Stimulated activated CD8-positive, alpha-beta memory T cell treated with anti-CD3 and anti-CD28 coated beads, Interleukin-15, amount 100 ng/mL, for 48 hours (primary cell): ENCODE measurements around the gene TF.

ENCODE experiments used
- DNase-seq, 2 donors: peaks; one replicate each; pipeline ENCODE4 v3.0.0-alpha.2; 2020; ENCODE audit warnings: low read depth in 2 of 2

The TF gene

GRCh38 chr3:133812872-133813271, 66.7 kb downstream of the TF start:
- no peak for DNase-seq

DNA sequence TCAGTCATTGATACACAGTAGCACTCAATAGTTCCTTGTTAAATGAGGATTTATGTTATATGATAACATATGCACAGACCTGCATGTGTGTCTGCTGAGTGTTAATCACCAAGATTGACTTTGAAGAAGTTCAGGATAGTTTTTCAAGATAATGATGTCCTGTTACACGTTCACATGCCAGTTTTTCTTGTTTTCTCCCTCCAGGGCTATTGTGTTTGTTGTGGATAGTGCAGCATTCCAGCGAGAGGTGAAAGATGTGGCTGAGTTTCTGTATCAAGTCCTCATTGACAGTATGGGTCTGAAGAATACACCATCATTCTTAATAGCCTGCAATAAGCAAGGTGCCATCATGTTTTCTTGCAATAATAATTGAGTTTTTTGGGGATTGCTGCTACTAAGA, 69.2 kb downstream of the TF start:
- no peak for DNase-seq

DNA sequence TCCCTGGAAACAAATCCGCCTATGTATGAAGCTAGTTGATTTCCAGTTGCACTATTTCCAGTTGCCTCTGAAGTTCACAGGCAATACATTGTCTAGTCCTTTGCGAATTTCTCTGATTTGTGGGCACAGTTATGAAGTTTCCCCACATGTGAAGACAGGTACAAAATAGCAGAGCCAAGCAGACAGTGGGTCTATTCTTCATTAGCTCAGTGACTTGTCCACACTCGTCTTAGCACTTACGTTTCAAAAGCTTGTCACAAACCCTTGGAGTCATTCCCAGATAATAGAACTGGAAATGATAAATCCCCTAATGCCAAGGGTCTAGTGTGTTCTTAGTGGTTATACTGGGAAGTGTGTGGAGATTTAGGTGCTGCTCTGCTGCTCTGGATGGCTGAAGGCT, 73.9 kb downstream of the TF start:
- no peak for DNase-seq

- no peak for DNase-seq
These were observed 74.9 kb downstream of the TF start for GRCh38 chr3:133820889-133821675.

DNA sequence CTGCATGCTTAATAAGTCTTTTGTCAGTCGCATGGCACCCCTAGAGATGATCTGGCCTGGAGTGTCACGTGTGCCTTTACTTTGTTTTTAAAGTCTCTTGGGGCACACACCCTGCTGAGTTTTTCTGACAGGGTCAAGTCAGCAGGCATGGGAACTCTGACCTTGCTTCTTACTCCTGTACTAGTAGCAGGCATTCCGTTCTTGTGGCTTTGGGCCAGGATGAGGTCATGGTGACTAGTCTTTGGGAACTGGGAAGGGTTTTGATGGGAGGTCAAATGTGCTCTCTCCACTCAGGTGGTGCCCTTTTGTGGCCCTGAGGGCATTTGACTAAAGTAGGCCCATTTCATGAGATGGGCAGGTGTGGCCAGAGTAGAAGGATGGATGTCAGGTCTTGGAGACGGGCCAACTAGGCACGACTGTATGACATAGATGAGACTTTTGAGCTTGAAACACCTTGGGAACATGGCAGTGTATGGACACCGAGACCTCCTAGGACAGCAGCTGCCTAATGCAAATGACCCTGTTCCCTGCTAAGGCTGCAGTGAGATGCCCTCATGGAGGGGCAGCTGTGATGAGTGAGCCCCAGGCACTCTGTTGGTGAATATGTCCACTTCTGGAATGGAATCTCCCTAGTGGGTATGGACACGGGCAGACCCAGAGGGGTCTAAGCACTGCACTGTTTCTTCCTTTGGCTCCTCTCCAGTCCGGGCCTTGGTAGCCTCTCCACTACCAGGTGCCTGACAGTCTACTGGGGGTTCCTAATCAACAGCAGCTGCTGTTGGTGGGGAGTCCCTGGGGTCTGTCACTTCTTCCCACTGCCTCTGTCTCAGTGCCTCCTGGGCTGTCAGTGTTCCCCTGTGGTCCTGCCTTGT, 75.8 kb downstream of the TF start:
- no peak for DNase-seq

DNA sequence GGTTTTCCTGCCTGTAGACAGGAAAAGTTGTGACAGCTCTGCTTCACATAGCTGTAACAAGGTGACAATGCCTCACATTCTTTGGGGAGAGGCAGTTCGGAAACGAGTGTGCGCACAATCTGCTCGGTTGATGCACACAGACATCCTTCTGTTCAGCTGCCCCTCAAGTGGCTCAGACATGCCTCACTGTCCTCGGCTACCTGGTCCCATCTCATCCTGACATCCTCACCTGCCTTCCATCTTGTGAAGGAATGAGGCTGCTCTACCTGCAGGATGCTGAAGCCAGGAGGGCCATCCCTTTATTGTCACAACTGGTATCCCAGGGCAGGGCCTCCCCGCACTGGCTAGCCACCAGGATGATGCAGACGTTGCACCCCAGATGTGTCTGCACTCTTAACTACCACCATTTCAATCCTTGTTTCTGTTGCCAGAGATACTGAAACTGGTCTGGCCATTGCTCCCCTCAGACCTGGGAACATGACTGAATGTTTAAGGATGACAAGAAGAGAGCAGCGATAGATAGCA, 78.8 kb downstream of the TF start:
- no peak for DNase-seq

GRCh38 chr3:133825969-133826727, 80.0 kb downstream of the TF start:
- no peak for DNase-seq

GRCh38 chr3:133827136-133827535, 80.9 kb downstream of the TF start:
- DNase-seq = no peak

GRCh38 chr3:133827684-133828083, 81.5 kb downstream of the TF start:
- DNase-seq = no peak

DNA sequence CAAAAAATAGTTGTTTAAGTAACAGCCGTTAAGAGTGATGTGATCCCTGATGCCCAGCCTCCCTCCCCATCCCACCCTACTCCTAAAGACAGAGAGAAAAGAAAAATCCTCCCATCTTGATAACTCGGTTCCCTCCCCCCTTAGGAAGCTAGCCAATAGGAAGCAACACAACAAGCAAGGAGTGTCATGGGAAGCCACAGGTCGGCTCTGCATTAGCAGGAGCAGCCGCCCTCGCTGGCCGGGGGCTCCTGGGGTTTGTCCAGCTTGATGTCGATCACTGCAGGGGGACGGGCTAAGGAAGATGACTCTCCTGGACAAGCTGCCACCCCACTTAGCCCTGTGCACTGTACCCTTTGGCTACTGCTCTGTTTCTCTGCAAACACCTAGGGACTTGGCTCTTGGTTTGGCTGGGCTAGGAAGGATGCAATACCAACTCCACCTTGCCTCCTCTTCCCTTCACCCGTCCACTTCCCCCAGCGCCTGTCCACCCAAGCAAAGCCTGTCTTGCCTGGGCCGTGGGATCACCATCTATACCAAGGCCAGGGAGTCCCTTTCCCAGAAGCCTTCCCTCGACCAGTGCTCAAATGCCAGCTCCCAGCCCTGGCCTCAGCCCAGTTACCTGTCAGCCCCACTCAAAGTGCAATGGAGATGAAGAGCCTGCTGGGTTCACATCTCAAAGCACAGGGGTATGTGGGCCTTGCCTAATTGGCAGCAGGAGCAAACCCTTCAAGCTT, 82.5 kb downstream of the TF start:
- DNase-seq = no peak

GRCh38 chr3:133829310-133829707, 83.1 kb downstream of the TF start:
- no peak for DNase-seq

GRCh38 chr3:133830071-133830470, 83.9 kb downstream of the TF start:
- DNase-seq = no peak

DNA sequence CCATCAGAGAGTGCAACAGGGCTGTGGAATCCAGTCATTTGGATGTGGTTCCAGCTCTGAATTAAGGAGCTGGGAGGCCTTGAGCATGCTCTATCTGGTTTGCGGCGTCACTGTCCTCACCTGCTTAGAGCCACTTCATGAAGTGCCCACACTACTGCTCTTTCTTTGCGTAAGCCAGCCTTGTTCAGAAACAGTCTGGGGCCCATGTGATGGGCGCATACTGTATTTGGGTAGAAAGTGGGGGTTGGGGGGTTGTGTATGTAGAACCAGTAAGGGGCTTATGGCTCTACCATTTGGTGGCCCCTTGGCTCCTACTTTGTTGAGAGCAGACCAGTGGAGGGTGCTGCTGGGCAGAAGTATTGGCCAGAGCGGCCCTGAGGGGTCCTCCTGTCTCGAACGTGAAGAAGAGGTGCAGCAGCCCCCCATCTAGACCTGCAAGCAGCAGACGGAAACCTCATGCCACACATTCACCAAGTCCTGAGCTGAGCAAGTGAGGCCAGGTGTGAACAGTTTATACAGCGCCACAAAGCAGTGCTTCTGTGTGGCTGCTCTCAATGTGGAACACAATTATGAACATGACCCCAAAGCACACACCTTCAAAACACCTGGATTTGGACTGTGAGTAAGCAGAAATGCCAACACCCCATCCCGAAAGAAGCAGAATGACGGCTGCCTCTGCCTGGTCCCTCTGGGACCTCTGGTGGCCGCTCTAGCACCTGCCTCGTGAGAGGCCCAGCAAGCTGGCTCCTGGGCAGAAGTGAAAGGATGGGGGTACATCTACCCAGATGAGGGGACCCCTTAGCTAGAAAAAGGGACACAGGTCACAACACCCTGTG, 86.0 kb downstream of the TF start:
- no peak for DNase-seq

- no peak for DNase-seq
These were observed 86.6 kb downstream of the TF start for GRCh38 chr3:133832802-133833144.

- no peak for DNase-seq
These were observed 87.1 kb downstream of the TF start for GRCh38 chr3:133833267-133833666.

DNA sequence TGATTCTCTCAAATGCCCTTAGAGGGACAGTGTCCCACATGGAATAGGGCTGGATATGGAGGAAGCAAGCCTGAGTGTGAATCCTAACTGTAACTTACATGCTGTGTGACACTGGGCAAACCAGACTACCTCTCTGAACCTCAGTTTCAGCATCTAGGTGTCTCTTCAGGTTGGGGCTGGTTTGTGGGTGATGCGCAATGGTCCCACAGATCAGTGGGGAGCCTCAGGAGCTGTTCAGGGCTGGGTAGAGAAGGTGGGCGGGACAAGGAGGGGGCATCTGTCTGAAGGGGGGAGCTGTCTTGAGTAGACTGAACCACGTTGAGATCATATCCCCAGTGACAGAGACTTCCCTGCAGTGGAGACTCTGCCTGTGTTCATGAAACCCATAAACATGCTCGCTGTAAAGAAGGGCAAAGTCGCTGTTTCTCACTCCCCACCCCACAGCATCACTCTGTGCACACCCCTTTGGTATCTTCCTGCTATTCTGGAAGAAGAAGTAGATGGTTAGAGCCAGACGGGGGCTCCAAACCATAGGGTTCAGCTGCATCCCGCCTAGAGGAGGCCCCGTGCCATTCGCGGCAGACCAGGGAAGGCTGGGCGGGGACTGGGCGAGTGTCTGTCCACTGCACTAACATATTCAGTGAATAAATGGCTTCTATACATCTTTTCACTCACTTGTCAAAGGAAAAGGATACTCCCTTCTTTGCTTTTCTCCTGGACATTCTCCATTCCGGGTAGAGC, 87.9 kb downstream of the TF start:
- DNase-seq = no peak

GRCh38 chr3:133834621-133835417, 88.6 kb downstream of the TF start:
- no peak for DNase-seq

DNA sequence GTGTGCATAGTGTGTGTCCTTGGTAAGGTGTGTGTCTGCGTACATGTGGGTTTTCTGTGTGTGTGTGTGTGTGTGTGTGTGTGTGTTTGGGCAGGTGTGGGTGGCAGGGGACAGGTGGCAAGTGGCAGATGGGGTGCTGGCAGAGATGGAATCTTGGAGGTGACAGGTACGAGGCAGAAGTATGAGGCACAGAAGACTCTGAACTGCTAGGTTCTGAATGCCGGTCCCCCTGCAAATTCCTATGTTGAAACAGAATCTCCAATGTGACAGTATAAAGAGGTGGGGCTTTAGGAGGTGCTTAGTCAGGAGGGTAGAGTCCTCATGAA, 89.2 kb downstream of the TF start:
- no peak for DNase-seq

- DNase-seq = no peak
These were observed 89.8 kb downstream of the TF start for GRCh38 chr3:133835961-133836360.
